Stimulated activated CD4-positive, alpha-beta T cell treated with anti-CD3 and anti-CD28 coated beads, Interleukin-4, amount 100 ng/mL, for 4 hours (primary cell): Measurements from ENCODE around the gene ANKRD53.
A peak's percentile ranks its signal among the peaks of the same experiment; 100 is the strongest.
"Not testable (repeated sequence)": the region's sequence is repeated elsewhere in the genome, so short reads cannot be mapped to it uniquely, and the experiment has no call there.

Experiments used
- DNase-seq, 2 experiments: peaks; one replicate each; pipeline ENCODE4 v3.0.0-alpha.2; 2020

The ANKRD53 gene

GRCh38 chr2:70992945-70993853 lies 14.8 kb downstream of the ANKRD53 start:
- DNase-seq = no peak

DNA sequence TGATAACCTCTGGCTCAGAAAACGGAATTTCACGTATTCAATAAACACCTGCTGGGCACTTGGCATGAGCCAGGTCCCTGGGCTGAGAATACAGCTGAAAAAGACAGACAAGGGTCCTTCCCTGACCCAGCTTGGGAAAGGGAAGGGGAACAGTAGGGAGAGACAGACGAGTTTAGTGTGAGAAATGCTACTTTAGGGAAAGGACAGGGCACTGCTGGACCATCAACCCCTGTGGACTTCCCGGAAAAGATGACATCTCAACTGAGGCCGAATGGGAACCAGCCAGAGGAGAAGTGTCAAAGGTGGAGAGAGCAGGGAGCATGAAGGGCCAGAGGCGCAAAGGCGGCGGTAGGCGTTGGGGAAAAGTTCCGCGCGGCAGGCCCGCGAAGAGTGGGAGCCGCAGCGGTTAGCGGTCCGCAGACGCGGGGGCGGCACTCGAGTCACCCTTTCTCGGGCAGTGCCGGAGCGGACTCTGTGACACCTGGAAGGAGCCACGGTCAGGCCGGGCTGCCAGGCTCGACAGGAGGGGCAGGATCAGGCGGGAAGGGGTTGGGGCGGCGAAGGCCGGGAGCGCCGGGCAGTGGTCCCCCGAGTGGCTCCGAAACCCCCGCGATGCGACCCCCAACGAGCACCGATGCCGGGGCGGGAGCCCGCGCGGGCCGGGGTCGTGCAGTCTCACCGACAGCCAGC lies 15.7 kb downstream of the ANKRD53 start:
- peak; percentile 33 to 49 for DNase-seq

- peak; percentile 83 to 91 for DNase-seq
Measured at GRCh38 chr2:70994699-70995425, 16.4 kb downstream of the ANKRD53 start, which contains the start of gene TEX261. Gene TEX261 (minus strand): TSS chr2:70994873. CDS start chr2:70994757, 116 bp downstream.

- peak in 1 of 2 experiments; percentile 58 for DNase-seq
Measured at GRCh38 chr2:70995426-70995729, 16.9 kb downstream of the ANKRD53 start.

DNA sequence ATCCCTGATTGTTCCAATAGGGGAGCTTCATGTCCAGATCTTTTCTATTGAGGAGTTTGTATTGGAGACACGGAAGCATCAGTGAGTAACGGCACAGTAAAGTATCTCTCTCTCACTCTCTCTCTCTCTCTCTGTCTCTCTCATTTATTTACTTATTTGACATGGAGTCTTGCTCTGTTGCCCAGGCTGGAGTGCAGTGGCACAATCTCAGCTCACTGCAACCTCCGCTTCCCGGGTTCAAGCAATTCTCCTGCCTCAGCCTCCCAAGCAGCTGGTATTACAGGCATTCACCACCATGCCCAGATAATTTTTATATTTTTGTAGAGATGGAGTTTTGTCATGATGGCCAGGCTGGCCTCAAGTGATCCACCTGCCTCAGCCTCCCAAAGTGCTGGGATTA lies 20.5 kb downstream of the ANKRD53 start:
- DNase-seq = not testable (repeated sequence)

GRCh38 chr2:70999362-70999761 lies 20.9 kb downstream of the ANKRD53 start:
- no peak for DNase-seq

- DNase-seq = not testable (repeated sequence)
Measured at GRCh38 chr2:70999931-71000330, 21.5 kb downstream of the ANKRD53 start.

DNA sequence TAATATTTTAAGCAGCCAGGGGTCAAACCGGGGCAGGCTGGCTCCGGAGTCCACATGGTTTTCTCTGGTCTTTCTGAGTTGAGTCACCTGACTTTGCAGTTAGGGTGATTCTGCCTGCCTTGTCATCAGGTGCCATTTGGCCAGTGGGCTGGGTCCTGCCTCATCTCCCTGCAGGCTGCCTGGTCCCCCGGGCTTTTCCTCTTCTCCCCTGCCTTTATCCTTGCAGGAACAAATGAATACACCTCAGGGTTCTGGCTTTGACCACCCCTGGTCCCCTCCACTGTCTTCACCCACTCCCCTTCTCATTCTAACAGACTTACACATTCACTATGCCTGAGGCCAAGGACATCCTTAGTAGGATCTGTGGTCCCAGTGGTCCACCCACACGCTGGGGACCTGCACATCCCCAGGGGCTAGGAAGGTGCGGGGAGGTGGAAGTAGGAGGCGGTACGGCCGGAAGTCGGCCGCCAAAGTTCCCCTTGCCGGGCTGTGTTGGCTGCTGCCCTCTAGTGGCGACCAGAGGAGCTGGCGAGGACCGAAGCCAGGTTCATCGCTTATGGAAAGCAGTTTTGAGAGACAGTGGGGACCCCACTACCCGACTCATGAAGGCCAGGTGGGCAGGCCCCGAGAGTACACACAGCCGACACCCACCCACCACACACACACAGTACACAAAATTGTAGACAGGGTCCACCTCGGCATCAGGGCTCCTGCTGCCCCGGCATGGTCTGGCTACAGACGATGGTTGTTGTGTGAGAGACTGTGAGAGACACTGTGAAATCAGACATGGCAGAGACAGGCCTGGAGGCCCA lies 22.6 kb downstream of the ANKRD53 start:
- DNase-seq = peak; percentile 75 to 79

- DNase-seq = no peak
Measured at GRCh38 chr2:71001592-71001927, 23.1 kb downstream of the ANKRD53 start.

DNA sequence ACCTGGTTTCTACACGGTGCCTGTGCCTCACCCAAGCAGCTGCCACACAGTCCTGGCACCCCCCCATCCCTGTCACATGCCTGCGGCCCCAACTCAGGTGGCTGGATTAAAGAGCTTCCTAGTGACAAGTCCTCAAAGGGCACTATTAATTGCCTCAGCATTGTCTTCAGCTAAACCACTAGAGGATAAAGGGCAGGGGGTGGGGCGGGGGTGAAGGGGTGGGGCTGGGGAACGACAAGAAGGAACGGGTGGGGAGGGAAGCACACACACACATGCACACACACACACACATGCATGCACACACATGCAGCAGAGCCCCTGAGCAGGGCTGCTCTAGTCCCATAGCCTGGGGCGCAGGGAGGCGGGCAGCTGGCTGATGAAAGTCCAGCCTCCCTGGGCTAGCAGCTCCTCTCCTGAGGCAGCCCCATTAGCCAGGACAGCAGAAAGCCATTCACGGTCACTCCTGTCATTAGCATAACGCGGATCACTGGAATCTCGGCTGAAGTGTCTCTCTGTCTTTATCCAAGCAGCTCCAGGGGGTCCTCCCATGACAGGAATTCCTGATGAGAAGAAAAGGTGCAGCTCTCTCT lies 23.6 kb downstream of the ANKRD53 start:
- DNase-seq = no peak

DNA sequence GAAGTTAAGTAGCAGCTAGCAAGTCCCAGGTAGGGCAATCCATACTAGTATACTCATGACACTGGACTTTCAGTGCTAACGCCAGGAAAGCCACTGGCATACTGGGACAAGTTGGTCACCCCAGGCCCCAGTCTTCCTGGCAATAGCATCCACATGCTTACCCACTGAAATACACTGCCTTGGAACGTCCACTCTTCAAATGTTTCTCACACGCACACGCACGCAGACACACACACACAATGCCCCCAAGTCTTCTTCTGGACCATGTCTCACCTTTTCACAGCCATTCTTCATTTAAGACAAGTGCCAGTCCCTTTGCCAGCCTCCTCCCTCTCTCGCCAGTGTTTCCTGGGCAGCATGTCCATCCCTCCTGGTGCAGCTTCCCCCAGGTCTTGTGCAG lies 25.0 kb downstream of the ANKRD53 start:
- no peak for DNase-seq

DNA sequence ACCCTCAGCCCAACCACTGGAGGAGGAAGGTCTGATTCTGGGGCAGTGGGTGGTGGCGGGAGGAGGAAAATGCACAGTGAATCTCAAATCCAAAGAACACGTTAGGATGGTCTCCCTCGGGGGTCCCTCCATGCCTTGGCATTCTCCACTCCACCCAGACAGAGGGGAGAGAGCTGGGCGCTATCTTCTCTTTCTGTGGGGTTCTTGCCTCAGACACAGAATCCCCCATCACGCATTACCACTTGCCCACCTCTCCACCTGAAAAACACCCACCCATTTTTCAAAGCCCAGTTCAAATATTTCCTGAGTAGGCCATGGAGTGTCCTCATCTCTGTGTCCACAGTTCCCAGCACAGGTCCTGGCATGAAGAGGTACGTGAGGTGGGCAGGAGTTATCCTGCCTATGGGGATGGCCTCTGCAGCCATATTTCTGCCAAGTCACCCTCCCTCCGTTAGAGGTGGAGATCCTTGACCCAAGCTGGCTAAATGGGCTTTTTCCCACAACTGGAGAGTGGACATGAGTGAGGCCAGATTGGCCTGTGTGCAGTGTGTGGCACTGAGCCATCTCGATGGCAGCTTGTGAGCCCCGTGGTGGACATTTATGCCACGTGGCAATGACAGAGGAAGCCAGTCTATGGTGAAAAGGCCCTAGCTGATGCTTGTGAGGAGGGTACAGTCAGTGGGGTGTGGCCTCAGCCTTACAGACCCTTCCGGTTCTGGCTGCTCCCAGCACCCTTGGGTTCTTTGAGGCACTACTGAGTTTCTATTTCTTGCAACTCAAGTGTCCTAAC lies 25.7 kb downstream of the ANKRD53 start:
- DNase-seq = no peak

GRCh38 chr2:71004857-71005256 lies 26.4 kb downstream of the ANKRD53 start:
- DNase-seq = no peak

- DNase-seq = no peak
Measured at GRCh38 chr2:71005271-71006202, 27.1 kb downstream of the ANKRD53 start.

GRCh38 chr2:71006323-71006722 lies 27.9 kb downstream of the ANKRD53 start:
- no peak for DNase-seq

GRCh38 chr2:71006955-71007799 lies 28.7 kb downstream of the ANKRD53 start:
- DNase-seq = no peak

- DNase-seq = no peak
Measured at GRCh38 chr2:71008342-71008741, 29.9 kb downstream of the ANKRD53 start.

- not testable (repeated sequence) for DNase-seq
Measured at GRCh38 chr2:71011786-71012185, 33.4 kb downstream of the ANKRD53 start.

DNA sequence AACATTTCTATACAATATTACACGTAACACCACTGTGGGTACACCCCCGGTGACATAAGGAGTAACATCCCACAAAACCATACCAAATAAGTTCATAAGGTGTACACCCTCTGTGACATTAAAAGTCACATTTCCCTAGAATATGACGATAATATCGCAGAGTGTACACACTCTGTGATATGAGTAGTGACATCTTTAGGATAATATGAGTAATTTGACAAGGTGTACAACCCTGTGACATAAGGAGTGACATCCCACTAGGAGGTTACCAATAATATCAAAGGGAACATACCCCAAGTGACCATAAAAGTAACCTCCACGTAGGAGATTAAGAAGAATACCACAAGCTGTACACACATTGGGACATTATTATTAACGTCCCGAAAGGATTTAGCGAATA lies 40.2 kb downstream of the ANKRD53 start:
- DNase-seq = no peak
